Peyer's patch (tissue), 4 donors: ENCODE data around the gene P2RY6. TPM values are rescaled to one million over a fixed set of nuclear protein-coding genes. Genes with fewer than 3 reads are reported as not detected.

Source experiments
- DNase-seq, 3 donors: peaks; one replicate each; pipeline ENCODE4 v3.0.0-alpha.2; 2017 to 2019
- H3K27ac ChIP-seq, 4 donors: fragments of 200-600 bp; sonication (generic); one replicate each; pipeline ENCODE4 v1.5.1; 2016 to 2019
- H3K27me3 ChIP-seq, 2 donors: fragments of 200-600 bp; sonication (generic); one replicate each; pipeline ENCODE4 v1.5.1; 2019
- H3K36me3 ChIP-seq, 3 donors: fragments of 200-600 bp; sonication (generic); one replicate each; pipeline ENCODE4 v1.5.1; 2016 to 2019
- H3K4me1 ChIP-seq, 4 donors: fragments of 200-600 bp; sonication (generic); one replicate each; pipeline ENCODE4 v1.5.1; 2016 to 2019
- H3K4me3 ChIP-seq, 4 donors: fragments of 200-600 bp; sonication (generic); 1 replicate in 3 of 4; 2 replicates in 1 of 4; pipeline ENCODE4 v1.5.1; 2016 to 2019; ENCODE audit warnings: mild to moderate bottlenecking in 1 of 4
- H3K9me3 ChIP-seq, 4 donors: fragments of 200-600 bp; sonication (generic); one replicate each; pipeline ENCODE4 v1.5.1; 2016 to 2019; ENCODE audit warnings: mild to moderate bottlenecking in 1 of 4
- CTCF ChIP-seq, 6 experiments: fragments of 450-650 bp in 4 of 6; fragments of 200-600 bp in 2 of 6; sonication (generic) in 1 of 6; IDR thresholded peaks; one replicate each; pipeline ENCODE4 v1.5.1; 2017 to 2019; ENCODE audit warnings: antibody characterized with exemption in 6 of 6, mild to moderate bottlenecking in 3 of 6, moderate library complexity in 1 of 6
- POLR2A ChIP-seq, 2 donors: fragments of 450-650 bp; IDR thresholded peaks; one replicate each; pipeline ENCODE4 v1.5.1; 2017; ENCODE audit warnings: antibody characterized with exemption in 2 of 2, mild to moderate bottlenecking in 2 of 2, moderate library complexity in 2 of 2
- total RNA-seq, 4 donors: library from RNA; depleted of rRNA; stranded (reverse); fragments of >200 nt; gene quantifications; one replicate each; pipeline ENCODE4 v1.1.0, GENCODE V29; 2016

The P2RY6 gene
- total RNA-seq, 4 donors from 2014 or later = 1.5 to 6.6 (median 2.3) TPM; not detected in 1

- peak overlapping the region in 2 of 4 donors; percentile 61 to 68 for H3K4me3 ChIP-seq
- peak overlapping the region in 3 of 4 donors; percentile 38 to 94 (median 88) for H3K27ac ChIP-seq
- no peaks in the 10 kb centered on the region for H3K36me3 ChIP-seq
- no peak for DNase-seq
- TF ChIP-seq CTCF (IDR thresholded peaks at IDR 0.05) (no peak), POLR2A (IDR thresholded peaks at IDR 0.05) (no peak)
- peaks cover 0 to 63% (median 9%) of the 10 kb centered on the region in 4 donors for H3K4me1 ChIP-seq
- H3K9me3 ChIP-seq = no peaks in the 10 kb centered on the region
- H3K27me3 ChIP-seq = peaks cover 0 to 7% of the 10 kb centered on the region in 2 donors
Measured at GRCh38 chr11:73311394-73311869, 39.3 kb downstream of the P2RY6 start.

GRCh38 chr11:73312036-73312435 is 39.9 kb downstream of the P2RY6 start:
- peaks cover 0 to 7% of the 10 kb centered on the region in 2 donors for H3K27me3 ChIP-seq
- H3K4me1 ChIP-seq = peaks cover 0 to 61% (median 7%) of the 10 kb centered on the region in 4 donors
- TF ChIP-seq CTCF (IDR thresholded peaks at IDR 0.05) (no peak), POLR2A (IDR thresholded peaks at IDR 0.05) (no peak)
- DNase-seq = no peak
- H3K9me3 ChIP-seq = no peaks in the 10 kb centered on the region
- peak overlapping the region in 2 of 4 donors; percentile 61 to 68 for H3K4me3 ChIP-seq
- peak overlapping the region in 2 of 4 donors; percentile 38 to 94 for H3K27ac ChIP-seq
- H3K36me3 ChIP-seq = no peaks in the 10 kb centered on the region

GRCh38 chr11:73312851-73313327 is 40.8 kb downstream of the P2RY6 start:
- Histone ChIP-seq H3K27me3 (peaks cover 0 to 6% of the 10 kb centered on the region in 2 donors), H3K27ac (peak overlapping the region; percentile 4 to 94 (median 42)), H3K4me3 (peak overlapping the region in 3 of 4 donors; percentile 15 to 61 (median 16)), H3K36me3 (no peaks in the 10 kb centered on the region), H3K4me1 (peaks cover 0 to 65% (median 7%) of the 10 kb centered on the region in 4 donors), H3K9me3 (no peaks in the 10 kb centered on the region)
- TF ChIP-seq CTCF (IDR thresholded peaks at IDR 0.05) (no peak), POLR2A (IDR thresholded peaks at IDR 0.05) (no peak)
- no peak for DNase-seq

GRCh38 chr11:73313652-73314051 is 41.5 kb downstream of the P2RY6 start:
- Histone ChIP-seq H3K27me3 (no peaks in the 10 kb centered on the region), H3K36me3 (no peaks in the 10 kb centered on the region), H3K4me3 (peak overlapping the region in 1 of 4 donors; percentile 61), H3K27ac (peak overlapping the region; percentile 11 to 94 (median 42)), H3K9me3 (no peaks in the 10 kb centered on the region), H3K4me1 (peaks cover 0 to 65% (median 3%) of the 10 kb centered on the region in 4 donors)
- DNase-seq = no peak
- no peak for TF ChIP-seq CTCF (IDR thresholded peaks at IDR 0.05)
- TF ChIP-seq POLR2A (IDR thresholded peaks at IDR 0.05) = no peak

- Histone ChIP-seq H3K27ac (peak overlapping the region; percentile 11 to 94 (median 42)), H3K9me3 (no peaks in the 10 kb centered on the region), H3K4me3 (peak overlapping the region in 1 of 4 donors; percentile 61), H3K4me1 (peaks cover 0 to 60% (median 0%) of the 10 kb centered on the region in 4 donors), H3K27me3 (no peaks in the 10 kb centered on the region), H3K36me3 (no peaks in the 10 kb centered on the region)
- TF ChIP-seq CTCF (IDR thresholded peaks at IDR 0.05) = no peak
- TF ChIP-seq POLR2A (IDR thresholded peaks at IDR 0.05) = no peak
- DNase-seq = no peak
Measured at GRCh38 chr11:73314117-73314961, 42.2 kb downstream of the P2RY6 start.
